ENCODE data around the gene CORIN. TPM values are rescaled to one million over a fixed set of nuclear protein-coding genes. Genes with fewer than 3 reads are reported as not detected.

CORIN gene
- total RNA-seq, 1 experiment from 2014 or later, result 3.5 TPM

GRCh38 chr4:47750788-47751187 is 87.1 kb downstream of the CORIN start:
- Histone ChIP-seq H3K9me3 (ENCODE audit: control insufficient read depth in 1 of 2, insufficient read depth in 1 of 2, low read depth in 1 of 2, low read length in 2 of 2) (no peaks in the 10 kb centered on the region), H3K27ac (ENCODE audit: low read depth, low read length) (no peak overlapping the region), H3K4me2 (ENCODE audit: low read length) (no peak overlapping the region), H3K4me3 (replicated peaks in 1 of 2; ENCODE audit: low read depth in 1 of 2, low read length in 2 of 2) (no peak overlapping the region), H4K20me1 (ENCODE audit: insufficient read depth) (no peaks in the 10 kb centered on the region), H3K27me3 (ENCODE audit: insufficient read depth, low read length) (no peaks in the 10 kb centered on the region), H2AFZ (ENCODE audit: low read depth, low read length, poor library complexity, severe bottlenecking) (no peak overlapping the region), H3K9me2 (ENCODE audit: insufficient read depth) (no peaks in the 10 kb centered on the region), H3K79me2 (ENCODE audit: insufficient read depth, low read length) (no peaks in the 10 kb centered on the region), H3K4me1 (ENCODE audit: control insufficient read depth in 1 of 2, insufficient read depth in 2 of 2, low read length in 2 of 2) (no peaks in the 10 kb centered on the region), H3K36me3 (ENCODE audit: control insufficient read depth in 1 of 2, insufficient read depth in 2 of 2, low read length in 2 of 2) (no peaks in the 10 kb centered on the region), H3K9ac (ENCODE audit: low read length) (no peak overlapping the region)
- ChIA-PET CTCF (no interaction called here), RAD21 (ENCODE audit: low non-redundant PET in 1 of 2, low total read pairs in 2 of 2, uncharacterized antibody in 2 of 2, unreplicated experiment in 2 of 2) (no interaction called here), POLR2A (no interaction called here)
- no peak for ATAC-seq
- no TSS peak for BruUV-seq (replicated peaks)
- DNase-seq (ENCODE audit: low read depth, low spot score), result no peak
- intact Hi-C loops (cut with micrococcal nuclease), result no loop called here
- TF ChIP-seq JUND (IDR thresholded peaks at IDR 0.05), result no peak
- TF ChIP-seq CTCF (IDR thresholded peaks at IDR 0.05 in 2 of 3, conservative IDR thresholded peaks at IDR 0.05 in 1 of 3; ENCODE audit: borderline replicate concordance in 1 of 3, insufficient read depth in 1 of 3, low read depth in 2 of 3, low read length in 2 of 3), result no peak
- no peak for TF ChIP-seq SRF (IDR thresholded peaks at IDR 0.05; ENCODE audit: low read depth)
- TF ChIP-seq SP1 (IDR thresholded peaks at IDR 0.05; ENCODE audit: low read depth), result no peak
- no peak for TF ChIP-seq SIN3A (IDR thresholded peaks at IDR 0.05; ENCODE audit: low read depth)
- TF ChIP-seq ZNF274 (IDR thresholded peaks at IDR 0.05; ENCODE audit: low read depth, low read length), result no peak
- TF ChIP-seq EZH2 (IDR thresholded peaks at IDR 0.05), result no peak
- no peak for TF ChIP-seq FOSL1 (IDR thresholded peaks at IDR 0.05; ENCODE audit: low read depth)

GRCh38 chr4:47749858-47750257 is 88.0 kb downstream of the CORIN start:
- ChIA-PET POLR2A (no interaction called here), CTCF (no interaction called here), RAD21 (ENCODE audit: low non-redundant PET in 1 of 2, low total read pairs in 2 of 2, uncharacterized antibody in 2 of 2, unreplicated experiment in 2 of 2) (no interaction called here)
- BruUV-seq (replicated peaks), result no TSS peak
- Histone ChIP-seq H3K9me2 (ENCODE audit: insufficient read depth) (no peaks in the 10 kb centered on the region), H4K20me1 (ENCODE audit: insufficient read depth) (no peaks in the 10 kb centered on the region), H3K27me3 (ENCODE audit: insufficient read depth, low read length) (no peaks in the 10 kb centered on the region), H3K36me3 (ENCODE audit: control insufficient read depth in 1 of 2, insufficient read depth in 2 of 2, low read length in 2 of 2) (no peaks in the 10 kb centered on the region), H3K9me3 (ENCODE audit: control insufficient read depth in 1 of 2, insufficient read depth in 1 of 2, low read depth in 1 of 2, low read length in 2 of 2) (no peaks in the 10 kb centered on the region), H3K4me2 (ENCODE audit: low read length) (no peak overlapping the region), H2AFZ (ENCODE audit: low read depth, low read length, poor library complexity, severe bottlenecking) (no peak overlapping the region), H3K79me2 (ENCODE audit: insufficient read depth, low read length) (no peaks in the 10 kb centered on the region), H3K9ac (ENCODE audit: low read length) (no peak overlapping the region), H3K4me1 (ENCODE audit: control insufficient read depth in 1 of 2, insufficient read depth in 2 of 2, low read length in 2 of 2) (no peaks in the 10 kb centered on the region), H3K4me3 (replicated peaks in 1 of 2; ENCODE audit: low read depth in 1 of 2, low read length in 2 of 2) (no peak overlapping the region), H3K27ac (ENCODE audit: low read depth, low read length) (no peak overlapping the region)
- no peak for ATAC-seq
- TF ChIP-seq SP1 (IDR thresholded peaks at IDR 0.05; ENCODE audit: low read depth) (no peak), ZBTB33 (IDR thresholded peaks at IDR 0.05; ENCODE audit: extremely low read depth, insufficient replicate concordance, low read length) (no peak), RAD21 (IDR thresholded peaks at IDR 0.05; ENCODE audit: low read depth) (no peak), POLR2A (IDR thresholded peaks at IDR 0.05; ENCODE audit: borderline replicate concordance, extremely low read depth, insufficient read depth, insufficient read length) (no peak), ZFX (IDR thresholded peaks at IDR 0.05) (no peak), SRF (IDR thresholded peaks at IDR 0.05; ENCODE audit: low read depth) (no peak)
- DNase-seq (ENCODE audit: low read depth, low spot score), result no peak
- intact Hi-C loops (cut with micrococcal nuclease), result no loop called here

Data from HCT116 (cell line).